Activated CD8-positive, alpha-beta memory T cell treated with anti-CD3 and anti-CD28 coated beads for 1 hour (primary cell): Measurements from ENCODE around the gene RAD51B.

Experiments used
- DNase-seq, 2 donors: peaks; one replicate each; pipeline ENCODE4 v3.0.0-alpha.2; 2020; ENCODE audit warnings: low read depth in 1 of 2; ENCODE audit errors: extremely low read depth in 1 of 2

Gene RAD51B

GRCh38 chr14:68527329-68527851 lies 707.8 kb downstream of the RAD51B start:
- DNase-seq, result no peak

- DNase-seq, result no peak
Measured at GRCh38 chr14:68528040-68528687, 708.6 kb downstream of the RAD51B start.

- DNase-seq, result no peak
Measured at GRCh38 chr14:68530443-68530842, 710.9 kb downstream of the RAD51B start.

- DNase-seq, result no peak
Measured at GRCh38 chr14:68532496-68532895, 712.9 kb downstream of the RAD51B start.

GRCh38 chr14:68534276-68534675 lies 714.7 kb downstream of the RAD51B start:
- DNase-seq, result no peak

- DNase-seq, result no peak
Measured at GRCh38 chr14:68535404-68536017, 715.9 kb downstream of the RAD51B start.

GRCh38 chr14:68536018-68536410 lies 716.4 kb downstream of the RAD51B start:
- DNase-seq, result no peak

GRCh38 chr14:68538639-68539038 lies 719.1 kb downstream of the RAD51B start:
- DNase-seq, result no peak

GRCh38 chr14:68539241-68539737 lies 719.7 kb downstream of the RAD51B start:
- DNase-seq, result no peak

GRCh38 chr14:68539789-68540188 lies 720.2 kb downstream of the RAD51B start:
- no peak for DNase-seq

GRCh38 chr14:68541178-68541896 lies 721.8 kb downstream of the RAD51B start:
- no peak for DNase-seq

- no peak for DNase-seq
Measured at GRCh38 chr14:68542346-68542745, 722.8 kb downstream of the RAD51B start.

GRCh38 chr14:68543516-68543915 lies 723.9 kb downstream of the RAD51B start:
- no peak for DNase-seq

GRCh38 chr14:68544081-68544892 lies 724.7 kb downstream of the RAD51B start:
- DNase-seq, result no peak

- no peak for DNase-seq
Measured at GRCh38 chr14:68546839-68547238, 727.3 kb downstream of the RAD51B start.

GRCh38 chr14:68547305-68548193 lies 728.0 kb downstream of the RAD51B start:
- DNase-seq, result no peak

- DNase-seq, result no peak
Measured at GRCh38 chr14:68548194-68549076, 728.9 kb downstream of the RAD51B start.

GRCh38 chr14:68550338-68550715 lies 730.7 kb downstream of the RAD51B start:
- DNase-seq, result no peak
